NCI-H1048 (cell line): ENCODE measurements around the gene NKAIN1.
A peak's percentile ranks its signal among the peaks of the same experiment; 100 is the strongest.
"Not testable (repeated sequence)": the region's sequence is repeated elsewhere in the genome, so short reads cannot be mapped to it uniquely, and the experiment has no call there.

Source experiments
- DNase-seq: peaks from one replicate; lab custom pipeline; 2025; lab: John Stamatoyannopoulos, UW

The NKAIN1 gene

DNA sequence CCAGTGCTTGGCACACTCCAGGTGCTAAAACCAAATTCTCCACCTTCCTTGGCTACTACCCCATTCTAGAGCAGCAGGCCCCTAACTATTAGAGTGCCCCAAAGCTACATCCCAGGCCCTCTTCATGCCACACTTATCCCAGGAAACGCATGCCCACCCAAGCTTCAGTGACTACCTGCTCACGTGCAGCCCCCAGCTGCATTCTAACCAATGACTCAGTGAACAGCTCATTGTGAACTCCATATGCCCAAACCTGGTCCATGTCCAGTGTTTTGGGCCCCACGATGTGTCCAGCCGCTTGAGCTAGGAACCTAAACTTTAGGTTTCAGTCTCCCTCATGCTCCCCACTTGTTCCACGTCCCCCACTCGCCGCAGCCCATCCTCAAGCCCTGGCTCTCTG, 41.5 kb downstream of the NKAIN1 start:
- no peak for DNase-seq

DNA sequence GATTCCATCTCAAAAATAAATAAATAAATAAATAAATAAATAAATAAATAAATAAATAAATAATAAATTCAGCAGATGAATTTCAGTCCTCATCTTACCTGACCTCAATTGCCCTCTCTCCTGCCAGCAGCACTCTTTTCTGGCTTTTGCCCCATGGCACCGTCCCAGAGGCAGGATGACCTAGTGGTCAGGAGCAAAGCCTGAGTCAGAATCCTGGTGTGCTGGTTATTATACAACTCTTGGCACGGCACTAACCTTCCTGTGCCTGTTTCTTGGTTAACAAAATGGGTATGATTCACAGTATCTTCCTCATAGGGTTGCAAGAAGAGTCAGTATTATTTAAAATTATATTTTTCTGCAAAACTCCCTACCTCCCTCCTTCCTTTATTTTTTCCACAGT, 43.0 kb downstream of the NKAIN1 start:
- DNase-seq = no peak

DNA sequence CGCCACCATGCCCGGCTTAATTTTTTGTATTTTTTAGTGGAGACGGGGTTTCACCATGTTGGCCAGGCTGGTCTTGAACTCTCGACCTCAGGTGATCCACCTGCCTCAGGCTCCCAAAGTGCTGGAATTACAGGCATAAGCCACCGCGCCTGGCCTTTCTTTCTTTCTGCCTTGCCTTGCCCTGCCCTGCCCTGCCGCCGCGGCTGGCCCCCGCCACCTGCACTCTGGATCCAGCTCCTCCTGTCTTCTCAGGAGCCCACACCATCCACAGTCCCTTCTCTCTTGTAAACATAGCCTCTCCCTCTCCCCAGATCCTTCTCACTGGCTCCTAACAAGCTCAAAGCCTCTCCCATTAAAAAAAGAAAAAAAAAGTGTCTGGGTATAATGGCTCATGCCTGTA, 44.4 kb downstream of the NKAIN1 start:
- not testable (repeated sequence) for DNase-seq

DNA sequence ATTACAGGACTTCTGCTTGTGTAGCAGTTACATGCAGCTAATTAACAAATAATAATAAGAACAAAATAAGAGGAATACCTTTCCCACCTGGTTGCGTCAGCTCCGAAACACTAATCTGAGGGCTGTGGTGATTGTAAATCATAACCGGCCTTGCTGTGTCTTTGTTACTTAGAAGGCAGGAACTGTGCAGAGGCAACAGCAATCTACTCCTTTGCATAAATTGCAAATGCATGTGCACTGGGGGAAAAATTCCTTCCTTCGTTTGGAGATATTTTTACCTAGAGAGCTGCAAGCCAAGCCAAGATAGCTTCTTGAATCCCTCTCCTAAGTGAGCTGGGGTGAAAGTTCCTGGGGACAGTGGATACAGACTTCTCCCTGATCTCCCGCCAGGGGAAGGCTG, 46.0 kb downstream of the NKAIN1 start:
- no peak for DNase-seq

GRCh38 chr1:31191281-31191680, 48.4 kb downstream of the NKAIN1 start:
- DNase-seq = no peak

GRCh38 chr1:31189696-31190674, 49.7 kb downstream of the NKAIN1 start:
- no peak for DNase-seq

- DNase-seq = no peak
Observed at GRCh38 chr1:31183927-31184554, 55.6 kb downstream of the NKAIN1 start.

DNA sequence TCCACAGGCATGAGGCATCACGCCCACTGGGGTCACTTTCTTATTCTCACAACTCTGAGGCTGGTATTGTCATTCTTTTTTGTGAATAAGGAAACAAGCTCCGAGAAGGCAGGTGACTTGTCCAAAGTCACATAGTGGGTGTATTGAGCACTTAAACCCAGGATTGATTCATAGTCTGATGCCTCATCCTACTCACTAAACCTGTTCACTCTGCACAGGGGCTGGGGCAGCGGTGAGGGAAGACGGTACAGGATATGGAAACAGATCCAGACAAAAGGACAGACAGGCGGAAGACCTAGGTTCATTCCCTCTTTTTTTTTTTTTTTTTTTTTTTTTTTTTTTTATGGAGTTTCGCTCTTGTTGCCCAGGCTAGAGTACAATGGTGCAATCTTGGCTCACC, 56.6 kb downstream of the NKAIN1 start:
- DNase-seq = no peak

GRCh38 chr1:31182352-31182751, 57.3 kb downstream of the NKAIN1 start:
- DNase-seq = no peak

DNA sequence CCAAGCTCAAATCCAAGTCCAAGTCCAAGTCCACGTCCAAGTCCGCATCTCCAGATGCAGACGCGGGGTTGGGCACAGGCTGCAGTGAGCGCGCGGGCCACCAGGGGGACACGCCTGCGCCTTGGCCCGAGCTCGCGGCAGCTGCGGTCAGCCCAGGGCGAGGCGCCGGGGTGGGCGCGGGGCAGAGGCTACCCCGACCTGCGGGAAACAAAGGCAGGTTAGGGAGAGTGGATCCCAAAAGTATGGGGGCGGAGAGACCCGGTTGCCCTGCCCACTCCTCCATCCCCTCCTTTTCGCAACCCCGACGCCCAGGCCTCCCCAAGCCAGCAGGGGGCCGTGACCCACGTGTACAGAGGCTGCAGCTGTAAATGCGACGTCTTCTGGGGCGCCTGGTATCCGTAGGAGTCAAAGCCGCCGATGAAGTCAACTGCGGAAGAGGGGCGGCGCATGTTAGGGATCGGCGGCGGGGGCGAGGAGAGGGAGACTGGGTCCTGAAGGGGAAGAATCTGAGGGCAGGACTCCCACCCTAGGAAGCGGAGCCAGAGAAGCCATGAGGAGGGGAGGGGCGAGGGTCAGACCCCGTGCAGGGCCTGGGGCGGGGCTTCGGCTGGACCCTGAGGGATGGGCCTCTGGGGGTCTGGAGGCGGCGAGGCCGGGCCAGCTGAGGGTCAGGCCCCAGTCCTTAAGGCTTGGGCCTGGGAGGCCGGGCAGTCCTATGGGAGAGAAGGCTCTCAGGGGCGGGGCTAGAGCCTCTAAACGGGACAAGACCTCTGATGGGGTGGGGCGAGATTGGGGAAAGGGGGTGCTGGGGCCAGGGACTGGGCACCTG, 58.0 kb downstream of the NKAIN1 start:
- DNase-seq = no peak

GRCh38 chr1:31180338-31180737, 59.3 kb downstream of the NKAIN1 start:
- DNase-seq = no peak

DNA sequence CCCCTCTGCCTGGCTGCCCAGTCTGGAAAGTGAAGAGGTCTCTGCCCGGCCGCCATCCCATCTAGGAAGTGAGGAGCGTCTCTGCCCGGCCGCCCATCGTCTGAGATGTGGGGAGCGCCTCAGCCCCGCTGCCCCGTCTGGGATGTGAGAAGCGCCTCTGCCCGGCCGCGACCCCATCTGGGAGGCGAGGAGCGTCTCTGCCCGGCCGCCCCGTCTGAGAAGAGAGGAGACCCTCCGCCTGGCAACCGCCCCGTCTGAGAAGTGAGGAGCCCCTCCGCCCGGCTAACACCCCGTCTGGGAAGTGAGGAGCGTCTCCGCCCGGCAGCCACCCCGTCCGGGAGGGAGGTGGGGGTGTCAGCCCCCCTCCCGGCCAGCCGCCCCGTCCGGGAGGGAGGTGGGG, 63.4 kb downstream of the NKAIN1 start:
- not testable (repeated sequence) for DNase-seq

DNA sequence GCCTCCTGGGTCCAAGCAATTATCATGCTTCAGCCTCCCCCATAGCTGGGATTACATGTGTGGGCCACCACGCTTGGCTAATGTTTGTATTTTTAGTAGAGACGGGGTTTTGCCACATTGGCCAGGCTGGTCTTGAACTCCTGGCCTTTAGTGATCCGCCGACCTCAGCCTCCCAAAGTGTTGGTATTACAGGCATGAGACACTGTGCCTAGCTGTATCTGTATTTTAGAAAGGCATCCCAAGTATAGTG, 69.3 kb downstream of the NKAIN1 start:
- DNase-seq = no peak

- DNase-seq = no peak
Observed at GRCh38 chr1:31166462-31166861, 73.2 kb downstream of the NKAIN1 start.

DNA sequence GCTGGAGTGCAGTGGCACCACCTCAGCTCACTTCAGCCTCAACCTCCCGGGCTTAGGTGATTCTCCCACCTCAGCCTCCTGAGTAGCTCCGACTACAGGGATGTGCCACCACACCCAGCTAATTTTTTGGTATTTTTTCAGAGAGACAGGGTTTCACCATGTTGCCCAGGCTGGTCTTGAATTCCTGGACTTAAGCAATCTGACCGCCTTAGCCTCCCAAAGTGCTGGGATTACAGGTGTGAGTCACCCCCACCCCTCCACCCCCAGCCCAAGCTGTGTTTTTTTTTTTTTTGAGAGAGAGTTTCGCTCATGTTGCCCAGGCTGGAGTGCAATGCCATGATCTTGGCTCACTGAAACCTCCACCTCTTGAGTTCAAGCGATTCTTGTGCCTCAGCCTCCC, 75.4 kb downstream of the NKAIN1 start:
- DNase-seq = no peak

GRCh38 chr1:31163866-31164265, 75.8 kb downstream of the NKAIN1 start:
- no peak for DNase-seq

DNA sequence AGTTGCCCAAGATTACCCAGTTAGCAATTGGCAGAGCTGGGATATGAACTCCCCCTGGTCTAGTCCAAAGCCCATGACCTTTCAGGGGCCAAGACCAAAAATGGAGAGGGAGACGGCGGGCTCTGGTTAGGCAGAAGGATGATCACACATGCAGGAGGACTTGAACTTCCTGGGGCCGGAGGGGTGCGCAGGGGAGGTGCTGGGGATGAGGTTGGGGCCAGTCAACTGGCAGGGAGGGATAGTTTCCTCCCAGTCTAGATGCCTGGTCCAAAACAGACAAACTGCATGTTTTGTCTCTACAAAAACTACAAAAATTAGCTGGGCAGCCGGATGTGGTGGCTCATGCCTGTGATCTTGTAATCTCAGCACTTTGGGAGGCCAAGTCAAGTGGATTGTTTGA, 78.1 kb downstream of the NKAIN1 start:
- no peak for DNase-seq

GRCh38 chr1:31159869-31160611, 79.6 kb downstream of the NKAIN1 start:
- no peak for DNase-seq

- DNase-seq = no peak
Observed at GRCh38 chr1:31159323-31159722, 80.4 kb downstream of the NKAIN1 start.

GRCh38 chr1:31155216-31155806, 84.4 kb downstream of the NKAIN1 start:
- no peak for DNase-seq

- peak; percentile 36 for DNase-seq
Observed at GRCh38 chr1:31154632-31155215, 85.0 kb downstream of the NKAIN1 start.
